WTC11 (cell line): Measurements from ENCODE around the gene PRKX. TPM values are rescaled to one million over a fixed set of nuclear protein-coding genes. Genes with fewer than 3 reads are reported as not detected.
"Not testable (repeated sequence)": the region's sequence is repeated elsewhere in the genome, so short reads cannot be mapped to it uniquely, and the experiment has no call there.

Experiments
- ATAC-seq: fragments of 200-7000 bp; cut with Tn5 transposase; 2 replicates; pipeline ENCODE4 v1.10.0; 2021; ENCODE audit warnings: mild to moderate bottlenecking, moderate library complexity
- CTCF ChIA-PET: fragments of 300-600 bp; sonication (Branson Sonifier 250); formaldehyde crosslinking; loops from one replicate; lab custom pipeline; 2021; ENCODE audit warnings: antibody characterized with exemption; lab: Charles Lee
- POLR2A ChIA-PET: fragments of 350-600 bp; sonication (Branson Sonifier 250); formaldehyde crosslinking; loops from one replicate; lab custom pipeline; 2021; ENCODE audit warnings: antibody characterized with exemption; lab: Charles Lee
- DNase-seq: peaks from one replicate; pipeline ENCODE4 v3.0.0; 2021; ENCODE audit warnings: low spot score
- H3K27ac Mint-ChIP-seq: 2 replicates; pipeline ENCODE4 v1.8.0; 2021; ENCODE audit warnings: mixed read lengths
- H3K27me3 Mint-ChIP-seq: 2 replicates; pipeline ENCODE4 v1.8.0; 2021; ENCODE audit warnings: low read depth, mild to moderate bottlenecking, moderate library complexity, mixed read lengths
- H3K36me3 Mint-ChIP-seq: 2 replicates; pipeline ENCODE4 v1.8.0; 2021; ENCODE audit warnings: mixed read lengths
- H3K4me1 Mint-ChIP-seq: 2 replicates; pipeline ENCODE4 v1.8.0; 2022; ENCODE audit warnings: mixed read lengths
- H3K4me3 Mint-ChIP-seq: 2 replicates; pipeline ENCODE4 v1.8.0; 2021; ENCODE audit warnings: mild to moderate bottlenecking, moderate library complexity, mixed read lengths
- H3K9me3 Mint-ChIP-seq: 2 replicates; pipeline ENCODE4 v1.8.0; 2021; ENCODE audit warnings: mixed read lengths
- ATF6 ChIP-seq: sonication (generic); formaldehyde crosslinking; IDR thresholded peaks from 2 replicates; pipeline ENCODE4 v1.8.1; 2023; ENCODE audit warnings: mild to moderate bottlenecking, missing genetic modification reagents
- CBFB ChIP-seq: sonication (generic); formaldehyde crosslinking; IDR thresholded peaks from 2 replicates; pipeline ENCODE4 v1.8.1; 2022; ENCODE audit warnings: mild to moderate bottlenecking, low read depth, missing genetic modification reagents
- CREB1 ChIP-seq: sonication (generic); formaldehyde crosslinking; IDR thresholded peaks from 2 replicates; pipeline ENCODE4 v1.8.0; 2023; ENCODE audit warnings: mild to moderate bottlenecking, missing genetic modification reagents
- CREM ChIP-seq: sonication (generic); formaldehyde crosslinking; IDR thresholded peaks from 2 replicates; pipeline ENCODE4 v1.8.1; 2022; ENCODE audit warnings: mild to moderate bottlenecking, missing genetic modification reagents, moderate library complexity
- FOXJ3 ChIP-seq: sonication (generic); formaldehyde crosslinking; IDR thresholded peaks from 2 replicates; pipeline ENCODE4 v1.9.0; 2021; ENCODE audit warnings: missing genetic modification reagents, mild to moderate bottlenecking, borderline replicate concordance
- IRF1 ChIP-seq: sonication (generic); formaldehyde crosslinking; IDR thresholded peaks from 2 replicates; pipeline ENCODE4 v1.8.0; 2023; ENCODE audit warnings: missing genetic modification reagents
- IRF2 ChIP-seq: sonication (generic); formaldehyde crosslinking; IDR thresholded peaks from 2 replicates; pipeline ENCODE4 v1.8.0; 2022; ENCODE audit warnings: low read depth, missing genetic modification reagents, borderline replicate concordance
- KAT7 ChIP-seq: sonication (generic); formaldehyde crosslinking; IDR thresholded peaks from 2 replicates; pipeline ENCODE4 v1.8.1; 2023; ENCODE audit warnings: missing genetic modification reagents, mild to moderate bottlenecking, borderline replicate concordance
- OVOL2 ChIP-seq: fragments of 250-450 bp; sonication (Bioruptor Pico); IDR thresholded peaks from 2 replicates; pipeline ENCODE4 v1.9.0; 2021; ENCODE audit warnings: mild to moderate bottlenecking, borderline replicate concordance
- RORB ChIP-seq: fragments of 250-450 bp; sonication (Bioruptor Pico); IDR thresholded peaks from 2 replicates; pipeline ENCODE4 v1.9.0; 2021; ENCODE audit warnings: mild to moderate bottlenecking
- SMAD3 ChIP-seq: sonication (generic); formaldehyde crosslinking; IDR thresholded peaks from 2 replicates; pipeline ENCODE4 v1.8.0; 2022; ENCODE audit warnings: missing genetic modification reagents, mild to moderate bottlenecking, borderline replicate concordance
- SP1 ChIP-seq: sonication (generic); formaldehyde crosslinking; conservative IDR thresholded peaks from 2 replicates; pipeline ENCODE4 v1.8.1; 2022; ENCODE audit warnings: missing genetic modification reagents
- ZBTB43 ChIP-seq: sonication (generic); formaldehyde crosslinking; IDR thresholded peaks from 2 replicates; pipeline ENCODE4 v1.8.1; 2023; ENCODE audit warnings: mild to moderate bottlenecking, missing genetic modification reagents
- ZMAT4 ChIP-seq: fragments of 250-450 bp; sonication (Bioruptor Pico); IDR thresholded peaks from 2 replicates; pipeline ENCODE4 v1.9.0; 2021; ENCODE audit warnings: mild to moderate bottlenecking
- ZNF121 ChIP-seq: sonication (generic); formaldehyde crosslinking; IDR thresholded peaks from 2 replicates; pipeline ENCODE4 v1.8.0; 2023; ENCODE audit warnings: missing genetic modification reagents
- ZNF219 ChIP-seq: sonication (generic); formaldehyde crosslinking; IDR thresholded peaks from 2 replicates; pipeline ENCODE4 v1.8.0; 2023; ENCODE audit warnings: missing genetic modification reagents, mild to moderate bottlenecking, borderline replicate concordance
- ZNF281 ChIP-seq: sonication (generic); formaldehyde crosslinking; IDR thresholded peaks from 2 replicates; pipeline ENCODE4 v1.8.0; 2023; ENCODE audit warnings: mild to moderate bottlenecking, missing genetic modification reagents
- ZNF416 ChIP-seq: fragments of 250-450 bp; sonication (Bioruptor Pico); IDR thresholded peaks from 2 replicates; pipeline ENCODE4 v1.9.0; 2021; ENCODE audit warnings: mild to moderate bottlenecking, inconsistent platforms
- ZNF512 ChIP-seq: sonication (generic); formaldehyde crosslinking; IDR thresholded peaks from 2 replicates; pipeline ENCODE4 v1.8.1; 2022; ENCODE audit warnings: missing genetic modification reagents, borderline replicate concordance
- total RNA-seq: library from RNA; stranded (reverse); gene quantifications from 3 replicates; pipeline ENCODE4 v1.2.3, GENCODE V29; 2021

The PRKX gene
- total RNA-seq, 1 experiment from 2014 or later: 66.6 TPM

- Mint-ChIP-seq H3K9me3 (no peaks in the 10 kb centered on the region), H3K36me3 (peaks cover 2% of the 10 kb centered on the region; the same call in 1 of the 2 replicates), H3K4me3 (no peak overlapping the region), H3K4me1 (peaks cover 34% of the 10 kb centered on the region), H3K27me3 (no peaks in the 10 kb centered on the region), H3K27ac (no peak overlapping the region)
- ATAC-seq (no peak), DNase-seq (no peak)
- TF ChIP-seq FOXJ3 (CRISPR knock-in tag) (no peak), SP1 (no peak), ATF6 (no peak), ZNF121 (no peak), ZNF281 (CRISPR knock-in tag) (no peak), CREB1 (CRISPR knock-in tag) (no peak), ZBTB43 (no peak), SMAD3 (CRISPR knock-in tag) (no peak), KAT7 (CRISPR knock-in tag) (no peak), IRF2 (no peak), ZNF512 (CRISPR knock-in tag) (no peak), OVOL2 (no peak), ZMAT4 (CRISPR knock-in tag) (no peak), CREM (no peak), IRF1 (CRISPR knock-in tag) (no peak), CBFB (no peak), ZNF416 (CRISPR knock-in tag) (no peak), RORB (CRISPR knock-in tag) (no peak), ZNF219 (CRISPR knock-in tag) (no peak)
- ChIA-PET CTCF (no interaction called here), POLR2A (no interaction called here)
Observed at GRCh38 chrX:3706481-3706880, 7.0 kb downstream of the PRKX start.

- ATAC-seq, H3K36me3 Mint-ChIP-seq, DNase-seq, H3K27me3 Mint-ChIP-seq, POLR2A ChIA-PET, H3K9me3 Mint-ChIP-seq, CTCF ChIA-PET, H3K4me3 Mint-ChIP-seq: not testable (repeated sequence)
- Mint-ChIP-seq H3K4me1 (peaks cover 48% of the 10 kb centered on the region), H3K27ac (peak overlapping the region; percentile 74)
Observed at GRCh38 chrX:3703251-3703650, 10.2 kb downstream of the PRKX start.

- POLR2A ChIA-PET: interaction anchor here (0.6 kb wide), 1 partner anchor 797 kb away, joined by 4 read pairs; no protein-coding TSS in a partner anchor
Observed at GRCh38 chrX:3702095-3702494, 11.4 kb downstream of the PRKX start.

GRCh38 chrX:3701445-3701928 is 12.0 kb downstream of the PRKX start:
- ATAC-seq, H3K36me3 Mint-ChIP-seq, H3K4me3 Mint-ChIP-seq, CTCF ChIA-PET, DNase-seq, H3K27me3 Mint-ChIP-seq, H3K9me3 Mint-ChIP-seq: not testable (repeated sequence)
- Mint-ChIP-seq H3K27ac (peak overlapping the region; percentile 27; the same call in 1 of the 2 replicates), H3K4me1 (peaks cover 53% of the 10 kb centered on the region)
- POLR2A ChIA-PET: interaction anchor here (0.6 kb wide), 1 partner anchor 797 kb away, joined by 4 read pairs; no protein-coding TSS in a partner anchor

More at GRCh38 chrX:3702095-3702494, 11.4 kb downstream of the PRKX start:
- H3K27me3 Mint-ChIP-seq, H3K36me3 Mint-ChIP-seq, H3K9me3 Mint-ChIP-seq, DNase-seq, CTCF ChIA-PET: not testable (repeated sequence)
- peaks cover 52% of the 10 kb centered on the region for H3K4me1 Mint-ChIP-seq
- peak overlapping the region; percentile 81 for H3K27ac Mint-ChIP-seq
- ATAC-seq: peak; percentile 90
- H3K4me3 Mint-ChIP-seq: peak overlapping the region; percentile 26
